Effector CD8-positive, alpha-beta T cell (primary cell): ENCODE measurements around the gene NSUN6.
"Not testable (repeated sequence)": the region's sequence is repeated elsewhere in the genome, so short reads cannot be mapped to it uniquely, and the experiment has no call there.

Source experiments
- DNase-seq: peaks from one replicate; lab custom pipeline; 2025; lab: John Stamatoyannopoulos, UW

Gene NSUN6

GRCh38 chr10:18610517-18610916 lies 40.9 kb downstream of the NSUN6 start:
- no peak for DNase-seq

- no peak for DNase-seq
Observed at GRCh38 chr10:18608596-18608995, 42.8 kb downstream of the NSUN6 start.

- no peak for DNase-seq
Observed at GRCh38 chr10:18607503-18608378, 43.6 kb downstream of the NSUN6 start.

GRCh38 chr10:18606051-18606695 lies 45.2 kb downstream of the NSUN6 start:
- no peak for DNase-seq

- no peak for DNase-seq
Observed at GRCh38 chr10:18601321-18601720, 50.1 kb downstream of the NSUN6 start.

- no peak for DNase-seq
Observed at GRCh38 chr10:18599392-18599791, 52.0 kb downstream of the NSUN6 start.

GRCh38 chr10:18594574-18595156 lies 56.7 kb downstream of the NSUN6 start:
- DNase-seq = no peak

GRCh38 chr10:18591141-18591540 lies 60.2 kb downstream of the NSUN6 start:
- DNase-seq = not testable (repeated sequence)

GRCh38 chr10:18586637-18587036 lies 64.8 kb downstream of the NSUN6 start:
- not testable (repeated sequence) for DNase-seq

- DNase-seq = no peak
Observed at GRCh38 chr10:18583575-18584270, 67.7 kb downstream of the NSUN6 start.

GRCh38 chr10:18582803-18583202 lies 68.6 kb downstream of the NSUN6 start:
- DNase-seq = no peak

GRCh38 chr10:18577823-18578685 lies 73.3 kb downstream of the NSUN6 start:
- DNase-seq = no peak

GRCh38 chr10:18576586-18576985 lies 74.8 kb downstream of the NSUN6 start:
- DNase-seq = no peak

GRCh38 chr10:18572959-18573561 lies 78.3 kb downstream of the NSUN6 start:
- no peak for DNase-seq

- DNase-seq = no peak
Observed at GRCh38 chr10:18571780-18572179, 79.6 kb downstream of the NSUN6 start.

- no peak for DNase-seq
Observed at GRCh38 chr10:18571076-18571475, 80.3 kb downstream of the NSUN6 start.

GRCh38 chr10:18570386-18570785 lies 81.0 kb downstream of the NSUN6 start:
- DNase-seq = not testable (repeated sequence)

GRCh38 chr10:18567343-18567856 lies 84.0 kb downstream of the NSUN6 start:
- DNase-seq = no peak

GRCh38 chr10:18566177-18566576 lies 85.2 kb downstream of the NSUN6 start:
- DNase-seq = no peak

GRCh38 chr10:18565006-18565405 lies 86.4 kb downstream of the NSUN6 start:
- no peak for DNase-seq
